ENCODE data around the gene TECPR1. TPM values are rescaled to one million over a fixed set of nuclear protein-coding genes. Genes with fewer than 3 reads are reported as not detected.

The TECPR1 gene
- total RNA-seq, 4 donors from 2014 or later, result 19.6 to 61.8 (median 26.3) TPM

GRCh38 chr7:98200364-98200763 lies 51.7 kb downstream of the TECPR1 start:
- Histone ChIP-seq H3K9me3 (no peaks in the 10 kb centered on the region), H3K4me3 (replicated peaks in 1 of 3) (no peak overlapping the region), H3K36me3 (peaks cover 15 to 20% of the 10 kb centered on the region in 2 donors), H3K4me1 (no peaks in the 10 kb centered on the region), H3K27ac (no peak overlapping the region), H3K27me3 (no peaks in the 10 kb centered on the region)
- 78% methylated on average over 6 of the region's 6 CpGs for WGBS, 2 donors
- TF ChIP-seq, protein P1, sequence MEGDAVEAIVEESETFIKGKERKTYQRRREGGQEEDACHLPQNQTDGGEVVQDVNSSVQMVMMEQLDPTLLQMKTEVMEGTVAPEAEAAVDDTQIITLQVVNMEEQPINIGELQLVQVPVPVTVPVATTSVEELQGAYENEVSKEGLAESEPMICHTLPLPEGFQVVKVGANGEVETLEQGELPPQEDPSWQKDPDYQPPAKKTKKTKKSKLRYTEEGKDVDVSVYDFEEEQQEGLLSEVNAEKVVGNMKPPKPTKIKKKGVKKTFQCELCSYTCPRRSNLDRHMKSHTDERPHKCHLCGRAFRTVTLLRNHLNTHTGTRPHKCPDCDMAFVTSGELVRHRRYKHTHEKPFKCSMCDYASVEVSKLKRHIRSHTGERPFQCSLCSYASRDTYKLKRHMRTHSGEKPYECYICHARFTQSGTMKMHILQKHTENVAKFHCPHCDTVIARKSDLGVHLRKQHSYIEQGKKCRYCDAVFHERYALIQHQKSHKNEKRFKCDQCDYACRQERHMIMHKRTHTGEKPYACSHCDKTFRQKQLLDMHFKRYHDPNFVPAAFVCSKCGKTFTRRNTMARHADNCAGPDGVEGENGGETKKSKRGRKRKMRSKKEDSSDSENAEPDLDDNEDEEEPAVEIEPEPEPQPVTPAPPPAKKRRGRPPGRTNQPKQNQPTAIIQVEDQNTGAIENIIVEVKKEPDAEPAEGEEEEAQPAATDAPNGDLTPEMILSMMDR (IDR thresholded peaks at IDR 0.05), result no peak
- TF ChIP-seq POLR2A (IDR thresholded peaks at IDR 0.05), result no peak
- intact Hi-C loops (cut with DNase I), result no loop called here
- DNase-seq, result no peak

DNA sequence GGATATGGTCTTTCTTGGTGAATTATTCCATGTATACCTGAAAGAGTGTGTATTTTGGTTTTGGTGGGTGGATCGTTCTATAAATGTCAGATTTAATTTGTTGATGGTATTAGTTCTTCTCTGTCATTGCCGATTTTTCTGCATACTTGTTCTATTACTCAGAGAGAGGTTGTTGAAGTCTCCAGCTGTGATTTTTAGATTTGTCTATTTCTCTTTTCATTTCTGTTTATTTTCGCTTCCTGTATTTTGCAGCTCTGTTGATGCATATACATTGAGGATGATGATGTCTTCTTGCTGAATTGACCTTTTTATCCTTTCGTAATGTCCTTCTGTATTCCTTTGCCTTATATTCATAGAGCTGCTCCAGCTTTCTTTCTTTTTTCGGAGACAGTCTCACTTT lies 52.9 kb downstream of the TECPR1 start:
- Histone ChIP-seq H3K36me3 (peaks cover 22 to 27% of the 10 kb centered on the region in 2 donors), H3K9me3 (no peaks in the 10 kb centered on the region)

GRCh38 chr7:98196706-98197605 lies 55.1 kb downstream of the TECPR1 start:
- Histone ChIP-seq H3K27ac (no peak overlapping the region), H3K4me3 (replicated peaks in 1 of 3) (no peak overlapping the region), H3K27me3 (no peaks in the 10 kb centered on the region), H3K4me1 (no peaks in the 10 kb centered on the region), H3K9me3 (no peaks in the 10 kb centered on the region), H3K36me3 (peaks cover 32 to 37% of the 10 kb centered on the region in 2 donors)
- DNase-seq, result no peak
- no peak for TF ChIP-seq POLR2A (IDR thresholded peaks at IDR 0.05)
- TF ChIP-seq, protein P1 (IDR thresholded peaks at IDR 0.05), result no peak
- intact Hi-C loops (cut with DNase I), result no loop called here
- 87 to 95% methylated on average over 16 of the region's 16 CpGs for WGBS, 2 donors

More for the DNA sequence above, 52.9 kb downstream of the TECPR1 start:
- Histone ChIP-seq H3K27ac (no peak overlapping the region), H3K4me1 (no peaks in the 10 kb centered on the region), H3K4me3 (replicated peaks in 1 of 3) (no peak overlapping the region), H3K27me3 (no peaks in the 10 kb centered on the region)
- intact Hi-C loops (cut with DNase I), result no loop called here
- no peak for DNase-seq
- 98 to 99% methylated on average over 5 of the region's 5 CpGs for WGBS, 2 donors
- TF ChIP-seq, protein P1 (IDR thresholded peaks at IDR 0.05), result no peak

DNA sequence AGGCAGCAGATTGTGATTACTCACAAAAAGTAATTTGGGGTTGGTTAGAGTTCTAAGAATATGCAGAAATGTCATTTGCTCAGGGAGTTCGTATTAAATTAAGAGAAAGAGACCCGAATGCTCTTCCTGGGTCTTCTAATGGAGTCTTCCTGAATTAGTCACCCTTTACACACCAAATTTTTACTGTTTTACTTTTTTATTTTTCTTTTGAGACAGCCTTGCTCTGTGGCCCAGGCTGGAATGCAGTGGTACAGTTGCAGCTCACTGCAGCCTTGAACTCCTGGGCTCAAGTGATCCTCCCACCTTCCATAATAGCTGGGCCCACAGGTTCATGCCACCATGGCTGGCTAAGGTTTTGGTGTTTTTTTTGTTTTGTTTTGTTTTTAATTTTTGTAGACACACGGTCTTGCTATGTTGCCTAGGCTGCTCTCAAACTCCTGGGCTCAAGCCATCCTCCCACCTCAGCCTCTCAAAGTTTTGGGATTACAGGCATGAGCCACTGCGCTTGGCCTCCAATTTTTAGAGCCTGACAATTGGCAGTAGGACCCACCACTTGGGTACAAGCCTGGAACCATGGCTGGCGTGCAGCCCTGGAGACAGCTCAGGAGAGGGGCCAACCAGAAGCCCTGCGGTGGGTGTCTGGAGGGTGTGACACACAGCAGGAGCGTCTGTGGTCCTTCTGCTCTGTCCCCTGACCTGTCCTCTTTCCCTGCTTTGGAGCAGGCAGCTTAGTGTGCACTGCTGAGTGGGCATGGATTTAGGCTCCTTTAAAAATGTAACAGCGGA lies 57.2 kb downstream of the TECPR1 start:
- 96% methylated on average over 8 of the region's 8 CpGs for WGBS, 2 donors
- H3K4me1 ChIP-seq, result no peaks in the 10 kb centered on the region
- no peak overlapping the region for H3K4me3 ChIP-seq (replicated peaks in 1 of 3)
- DNase-seq, result no peak
- no peaks in the 10 kb centered on the region for H3K27me3 ChIP-seq
- no peak overlapping the region for H3K27ac ChIP-seq
- TF ChIP-seq POLR2A (IDR thresholded peaks at IDR 0.05), result no peak
- TF ChIP-seq, protein P1 (IDR thresholded peaks at IDR 0.05), result no peak
- intact Hi-C loops (cut with DNase I), result no loop called here
- H3K36me3 ChIP-seq, result peaks cover 32 to 41% of the 10 kb centered on the region in 2 donors
- H3K9me3 ChIP-seq, result no peaks in the 10 kb centered on the region
